HTR-8/SVneo (cell line): Measurements from ENCODE around the gene SUPT4H1.

ENCODE experiments used
- DNase-seq: peaks from one replicate; pipeline ENCODE4 v3.0.0; 2011; ENCODE audit warnings: low spot score, mixed read lengths; ENCODE audit not compliant: insufficient read length
- FAIRE-seq: peaks from 2 replicates; lab custom pipeline; 2011; peaks lifted over from hg19 to GRCh38; lab: Jason Lieb, UNC

Gene SUPT4H1

GRCh38 chr17:58365185-58365979, 13.4 kb upstream of the SUPT4H1 start:
- FAIRE-seq, result no peak
- DNase-seq, result no peak

- DNase-seq, result no peak
- FAIRE-seq, result no peak
Observed at GRCh38 chr17:58364270-58364942, 12.4 kb upstream of the SUPT4H1 start.

GRCh38 chr17:58363457-58364185, 11.6 kb upstream of the SUPT4H1 start:
- FAIRE-seq, result no peak

GRCh38 chr17:58362368-58363014, 10.5 kb upstream of the SUPT4H1 start:
- no peak for FAIRE-seq
- no peak for DNase-seq

More at GRCh38 chr17:58363457-58364185, 11.6 kb upstream of the SUPT4H1 start:
- DNase-seq, result no peak

- DNase-seq (no peak), FAIRE-seq (no peak)
Observed at GRCh38 chr17:58360296-58361063, 8.5 kb upstream of the SUPT4H1 start.

GRCh38 chr17:58358408-58359172, 6.6 kb upstream of the SUPT4H1 start:
- no peak for DNase-seq
- no peak for FAIRE-seq

GRCh38 chr17:58357312-58358297, 5.6 kb upstream of the SUPT4H1 start:
- DNase-seq (no peak), FAIRE-seq (no peak)

GRCh38 chr17:58356231-58356630, 4.2 kb upstream of the SUPT4H1 start:
- DNase-seq, result no peak
- FAIRE-seq, result no peak

- FAIRE-seq (no peak), DNase-seq (no peak)
Observed at GRCh38 chr17:58354541-58355216, 2.7 kb upstream of the SUPT4H1 start.

- no peak for FAIRE-seq
- DNase-seq, result no peak
Observed at GRCh38 chr17:58353389-58353825, 1.4 kb upstream of the SUPT4H1 start.

- FAIRE-seq (no peak), DNase-seq (no peak)
Observed at GRCh38 chr17:58352596-58353388, 791 bp upstream of the SUPT4H1 start.

GRCh38 chr17:58351182-58351581, 819 bp downstream of the SUPT4H1 start:
- FAIRE-seq (no peak), DNase-seq (no peak)

GRCh38 chr17:58348038-58348437, 4.0 kb downstream of the SUPT4H1 start:
- DNase-seq, result no peak
- no peak for FAIRE-seq

GRCh38 chr17:58345500-58345899, 6.5 kb downstream of the SUPT4H1 start:
- DNase-seq (no peak), FAIRE-seq (no peak)

- DNase-seq, result no peak
- no peak for FAIRE-seq
Observed at GRCh38 chr17:58344791-58345157, 7.2 kb downstream of the SUPT4H1 start.

- DNase-seq (no peak), FAIRE-seq (no peak)
Observed at GRCh38 chr17:58344047-58344790, 7.8 kb downstream of the SUPT4H1 start.
